AG04449 (cell line): ENCODE results near the gene RAB21.

ENCODE experiments used
- CTCF ChIA-PET: fragments of 350-600 bp; formaldehyde crosslinking; extraction: SDS; loops from one replicate; lab custom pipeline; 2021; ENCODE audit warnings: antibody characterized with exemption; lab: Yijun Ruan, JAX
- POLR2A ChIA-PET: fragments of 400-600, 350-600 bp; formaldehyde crosslinking; extraction: SDS; loops from one replicate; lab custom pipeline; 2020; ENCODE audit warnings: antibody characterized with exemption, inconsistent platforms; lab: Yijun Ruan, JAX
- DNase-seq: peaks from one replicate; pipeline ENCODE4 v3.0.0-alpha.2; 2010; ENCODE audit warnings: low read depth, low spot score
- H3K4me3 ChIP-seq: 2 replicates; pipeline ENCODE4 v1.5.1; 2011; ENCODE audit warnings: low read depth, mild to moderate bottlenecking, control low read depth, low read length
- CTCF ChIP-seq: IDR thresholded peaks from one replicate; pipeline ENCODE4 v1.5.1; 2011; ENCODE audit warnings: mild to moderate bottlenecking, moderate library complexity, low read length, control low read depth, inconsistent platforms; ENCODE audit not compliant: insufficient read depth; ENCODE audit errors: missing control alignments

The RAB21 gene

GRCh38 chr12:71828813-71829212, 74.2 kb downstream of the RAB21 start:
- POLR2A ChIA-PET = no interaction called here
- TF ChIP-seq CTCF = no peak
- DNase-seq = no peak
- H3K4me3 ChIP-seq = no peak overlapping the region
- CTCF ChIA-PET = no interaction called here

GRCh38 chr12:71837356-71837755, 82.7 kb downstream of the RAB21 start:
- ChIA-PET POLR2A (no interaction called here), CTCF (interaction anchor here (1.6 kb wide), 1 partner anchor 11 kb away, joined by 3 read pairs; no protein-coding TSS in a partner anchor)
- no peak for DNase-seq
- no peak for TF ChIP-seq CTCF
- no peak overlapping the region for H3K4me3 ChIP-seq

DNA sequence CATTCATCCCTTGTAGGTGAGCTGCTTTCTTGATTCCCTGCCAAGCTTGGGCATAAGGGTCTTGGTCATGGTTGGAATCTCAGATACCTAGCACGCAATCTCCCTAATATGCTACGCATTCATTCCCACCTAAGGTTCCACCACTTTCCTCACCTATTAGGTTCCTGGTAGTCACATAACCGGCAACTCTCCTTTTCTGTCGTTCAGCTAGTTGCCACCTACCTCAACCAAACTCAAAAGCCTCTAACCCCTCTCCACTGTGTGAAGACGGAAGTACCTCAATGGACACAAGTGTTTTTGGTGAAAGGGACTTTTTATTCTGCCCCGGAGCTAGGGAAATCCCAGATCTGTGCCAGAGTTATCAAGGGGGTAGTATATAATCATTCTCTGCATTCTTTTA, 83.6 kb downstream of the RAB21 start:
- CTCF ChIA-PET = interaction anchor here (0.9 to 2.0 kb wide), 3 partner anchors 10 to 58 kb away, joined by 3 to 8 read pairs (median 3); no protein-coding TSS in a partner anchor
- TF ChIP-seq CTCF = no peak
- DNase-seq = no peak
- POLR2A ChIA-PET = no interaction called here
- H3K4me3 ChIP-seq = no peak overlapping the region

DNA sequence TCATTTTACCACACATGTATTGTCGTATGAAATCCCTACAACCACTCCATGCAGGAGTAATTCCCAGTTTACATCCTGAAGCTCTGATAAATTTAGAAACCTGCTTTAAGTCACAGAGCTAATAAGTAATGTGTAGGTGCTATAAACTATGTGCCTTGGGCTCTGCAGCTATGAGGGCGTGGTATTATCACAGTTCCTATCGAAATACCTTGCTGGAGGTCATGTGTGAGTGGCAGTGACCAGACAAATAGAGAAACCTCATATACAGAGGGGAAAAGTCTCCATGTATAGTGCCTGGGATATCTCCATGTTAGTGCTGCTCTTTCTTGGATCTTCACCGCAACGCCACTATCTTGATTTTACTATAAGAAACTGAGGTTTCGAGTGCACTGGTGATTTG, 84.0 kb downstream of the RAB21 start:
- ChIA-PET POLR2A (no interaction called here), CTCF (interaction anchor here (0.9 to 2.0 kb wide), 4 partner anchors 10 to 59 kb away, joined by 3 to 8 read pairs (median 3); no protein-coding TSS in a partner anchor)
- no peak for TF ChIP-seq CTCF
- DNase-seq = no peak
- H3K4me3 ChIP-seq = no peak overlapping the region; the same call in 1 of the 2 replicates

- peak overlapping the region; percentile 89 for H3K4me3 ChIP-seq
- POLR2A ChIA-PET = interaction anchor here (1.8 kb wide), 1 partner anchor 25 kb away, joined by 9 read pairs; no protein-coding TSS in a partner anchor
- no peak for TF ChIP-seq CTCF
- peak; percentile 7 for DNase-seq
- CTCF ChIA-PET = interaction anchor here (0.7 kb wide), 1 partner anchor 13 kb away, joined by 3 read pairs; no protein-coding TSS in a partner anchor
Observed at GRCh38 chr12:71840231-71840847, 85.7 kb downstream of the RAB21 start.

DNA sequence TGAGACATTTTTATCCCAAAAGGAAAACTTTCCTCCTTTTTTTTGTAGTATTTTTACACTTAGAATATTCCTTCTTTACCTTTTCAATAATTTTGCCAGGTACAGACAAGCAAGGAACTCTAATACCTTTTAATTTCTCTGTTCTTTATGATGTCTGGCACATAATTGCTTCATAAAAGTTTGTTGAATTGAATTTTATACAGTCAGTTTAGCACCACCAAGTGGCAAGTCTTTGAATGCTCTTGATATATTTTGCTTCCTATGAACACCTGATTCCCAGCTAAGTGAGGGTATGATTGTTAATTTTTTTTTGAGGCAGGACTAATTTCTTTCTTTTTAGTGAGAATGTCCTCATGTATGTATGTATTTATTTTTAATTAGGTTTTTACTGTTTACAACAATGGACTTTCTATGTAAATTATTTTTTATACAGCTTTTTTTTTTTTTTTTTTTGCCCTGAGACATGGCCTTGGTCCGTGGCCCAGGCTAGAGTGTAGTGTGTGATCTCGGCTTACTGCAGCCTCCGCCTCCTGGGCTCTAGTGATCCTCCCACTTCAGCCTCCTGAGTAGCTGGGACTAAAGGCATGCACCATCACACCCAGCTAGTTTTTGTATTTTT, 91.8 kb downstream of the RAB21 start:
- ChIA-PET POLR2A (no interaction called here), CTCF (interaction anchor here (0.8 to 3.8 kb wide), 16 partner anchors 9 to 162 kb away, joined by 3 to 43 read pairs (median 4); no protein-coding TSS in a partner anchor)
- TF ChIP-seq CTCF = peak; percentile 21
- DNase-seq = no peak
- H3K4me3 ChIP-seq = no peak overlapping the region
